ENCODE measurements around the gene SPATA31C2. TPM values are rescaled to one million over a fixed set of nuclear protein-coding genes. Genes with fewer than 3 reads are reported as not detected.
A peak's percentile ranks its signal among the peaks of the same experiment; 100 is the strongest.
"Not testable (repeated sequence)": the region's sequence is repeated elsewhere in the genome, so short reads cannot be mapped to it uniquely, and the experiment has no call there.

Gene SPATA31C2
- total and polyA plus RNA-seq, 5 experiments from 2014 or later = not detected

DNA sequence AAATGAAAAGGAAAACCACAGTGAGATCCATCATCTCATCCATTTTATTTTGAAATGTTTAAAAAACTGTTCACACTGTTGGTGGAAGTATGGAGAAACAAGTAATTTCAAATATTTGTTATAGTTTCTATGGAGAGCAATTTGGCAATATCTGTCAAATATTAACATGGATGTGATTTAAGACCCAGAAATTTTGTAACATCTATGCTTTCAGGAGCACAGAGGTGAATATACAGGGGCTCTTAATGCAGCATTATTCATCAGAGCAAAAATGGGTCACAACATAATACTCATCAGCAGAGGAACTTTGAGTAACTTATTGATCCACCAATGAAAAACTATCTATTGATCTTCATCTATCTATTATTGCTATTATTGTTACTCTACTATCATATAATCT lies 31.4 kb upstream of the SPATA31C2 start:
- ATAC-seq = no peak
- POLR2A ChIA-PET = no interaction called here

DNA sequence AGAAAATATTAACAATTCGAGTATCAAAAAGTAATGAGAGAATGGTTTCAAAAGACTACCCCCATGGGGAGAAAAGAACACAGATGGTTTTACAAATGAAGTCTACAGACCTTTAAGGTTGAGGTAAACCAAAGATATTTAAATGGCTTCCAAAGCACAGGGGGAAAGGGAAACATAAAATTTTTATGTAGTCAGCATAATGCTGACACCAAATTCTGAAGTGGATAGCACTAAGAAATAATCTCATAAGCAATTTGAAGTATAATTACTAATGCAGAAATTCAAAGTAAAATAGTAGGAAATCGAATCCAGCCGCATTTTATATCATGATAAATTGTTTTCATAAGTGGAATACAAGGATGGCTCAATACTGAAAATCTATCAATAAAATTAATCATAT lies 30.3 kb upstream of the SPATA31C2 start:
- Mint-ChIP-seq H3K27me3 (peaks cover 5 to 18% (median 13%) of the 10 kb centered on the region in 5 donors), H3K9me3 (peaks cover 0 to 9% (median 0%) of the 10 kb centered on the region in 9 donors), H3K27ac (no peak overlapping the region), H3K36me3 (no peaks in the 10 kb centered on the region), H3K4me3 (no peak overlapping the region), H3K4me1 (peaks cover 0 to 1% (median 0%) of the 10 kb centered on the region in 4 donors)
- POLR2A ChIA-PET = interaction anchor here (0.7 kb wide), 1 partner anchor 221 kb away, joined by 3 read pairs; no protein-coding TSS in a partner anchor
- no peak for DNase-seq
- ATAC-seq = no peak

More for the DNA sequence above, 31.4 kb upstream of the SPATA31C2 start:
- H3K27ac Mint-ChIP-seq = no peak overlapping the region
- no peaks in the 10 kb centered on the region for H3K36me3 Mint-ChIP-seq
- no peaks in the 10 kb centered on the region for H3K4me1 Mint-ChIP-seq
- peaks cover 0 to 9% (median 0%) of the 10 kb centered on the region in 9 donors for H3K9me3 Mint-ChIP-seq
- H3K4me3 Mint-ChIP-seq = no peak overlapping the region
- no peak for DNase-seq
- H3K27me3 Mint-ChIP-seq = peaks cover 4 to 17% (median 9%) of the 10 kb centered on the region in 5 donors

DNA sequence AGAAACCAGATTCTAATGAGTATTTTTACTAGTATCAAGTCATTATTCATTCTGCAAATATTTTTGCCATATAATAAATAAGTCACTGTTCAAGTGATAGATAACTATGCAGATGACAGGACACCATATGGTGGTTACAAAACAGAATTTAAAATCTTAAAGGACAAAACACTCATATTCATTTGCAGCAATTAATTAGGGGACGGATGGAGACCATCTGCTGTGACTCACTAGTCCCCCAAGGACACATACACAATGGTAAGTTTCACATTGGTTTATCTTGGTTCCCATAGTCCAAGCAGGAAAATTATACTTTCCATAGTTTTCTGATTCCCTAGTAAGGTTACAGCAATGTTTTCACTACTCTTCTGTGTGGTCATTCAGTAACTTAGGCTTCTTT lies 28.4 kb upstream of the SPATA31C2 start:
- no peak overlapping the region for H3K4me3 Mint-ChIP-seq
- H3K27me3 Mint-ChIP-seq = peaks cover 8 to 23% (median 13%) of the 10 kb centered on the region in 5 donors
- H3K9me3 Mint-ChIP-seq = peaks cover 0 to 9% (median 0%) of the 10 kb centered on the region in 9 donors
- H3K4me1 Mint-ChIP-seq = peaks cover 0 to 2% (median 0%) of the 10 kb centered on the region in 4 donors
- no peak overlapping the region for H3K27ac Mint-ChIP-seq
- no peaks in the 10 kb centered on the region for H3K36me3 Mint-ChIP-seq
- ATAC-seq = no peak
- no peak for DNase-seq
- POLR2A ChIA-PET = no interaction called here

DNA sequence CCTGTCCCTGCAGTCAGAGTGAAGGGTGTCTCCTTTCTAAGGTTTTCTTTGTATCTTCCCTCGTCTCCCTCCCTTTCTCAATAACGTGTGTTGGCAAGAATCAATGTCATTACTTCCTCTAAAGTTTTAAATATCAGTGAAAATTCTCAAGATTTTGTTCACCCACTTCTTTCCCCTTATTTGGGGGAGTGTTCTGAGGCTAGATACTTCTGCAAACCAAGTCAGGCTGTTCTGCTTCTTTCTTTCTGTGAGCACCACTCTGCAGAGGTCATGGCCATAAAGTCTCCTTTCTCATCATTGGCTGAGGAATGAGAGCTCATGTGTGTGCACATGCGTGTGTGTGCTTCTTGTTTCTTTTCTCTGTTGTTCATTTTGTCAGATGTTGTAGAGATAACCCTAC lies 26.6 kb upstream of the SPATA31C2 start:
- Mint-ChIP-seq H3K36me3 (no peaks in the 10 kb centered on the region), H3K4me1 (peaks cover 0 to 2% (median 0%) of the 10 kb centered on the region in 4 donors), H3K27me3 (peaks cover 15 to 37% (median 29%) of the 10 kb centered on the region in 5 donors), H3K4me3 (no peak overlapping the region), H3K27ac (no peak overlapping the region), H3K9me3 (peaks cover 0 to 9% (median 0%) of the 10 kb centered on the region in 9 donors)
- ATAC-seq (no peak), DNase-seq (no peak)
- POLR2A ChIA-PET = no interaction called here

- POLR2A ChIA-PET = no interaction called here
- H3K27me3 Mint-ChIP-seq = peaks cover 15 to 56% (median 38%) of the 10 kb centered on the region in 5 donors
- no peaks in the 10 kb centered on the region for H3K36me3 Mint-ChIP-seq
- peaks cover 0 to 4% (median 0%) of the 10 kb centered on the region in 9 donors for H3K9me3 Mint-ChIP-seq
- DNase-seq = no peak
- H3K27ac Mint-ChIP-seq = no peak overlapping the region
- H3K4me3 Mint-ChIP-seq = no peak overlapping the region
- no peak for ATAC-seq
- peaks cover 0 to 2% (median 0%) of the 10 kb centered on the region in 4 donors for H3K4me1 Mint-ChIP-seq
Observed at GRCh38 chr9:88161144-88161543, 22.9 kb upstream of the SPATA31C2 start.

DNA sequence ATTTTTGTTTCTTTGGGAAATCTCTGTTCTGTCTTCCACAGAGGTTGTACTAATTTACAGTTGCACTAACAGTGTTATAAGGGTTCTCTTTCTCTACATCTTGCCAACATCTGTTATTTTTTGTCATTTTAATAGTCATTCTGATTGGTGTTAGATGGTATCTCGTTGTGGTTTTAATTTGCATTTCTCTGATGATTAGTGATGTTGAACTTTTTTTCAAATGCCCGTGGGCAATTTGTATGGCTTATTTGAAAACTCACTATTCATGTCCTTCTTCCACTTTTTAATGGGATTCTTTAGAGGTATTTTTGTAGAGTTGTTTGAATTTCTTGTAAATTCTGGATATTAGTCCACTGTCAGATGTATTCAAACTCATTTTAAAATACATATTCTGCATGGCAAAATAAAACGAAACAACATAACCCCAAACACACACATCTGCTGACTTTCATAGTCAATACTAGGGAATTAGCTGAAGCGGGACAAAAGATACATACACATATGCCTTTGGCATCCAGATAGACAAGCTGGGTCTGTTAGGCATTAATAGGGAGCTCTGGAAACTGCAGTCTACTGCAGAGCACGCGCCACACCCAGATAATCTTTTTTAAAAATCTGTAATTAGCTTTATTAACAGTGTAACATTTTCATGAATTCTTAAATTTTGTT lies 5.8 kb upstream of the SPATA31C2 start:
- DNase-seq = no peak
- Mint-ChIP-seq H3K36me3 (no peaks in the 10 kb centered on the region), H3K4me1 (peaks cover 0 to 2% (median 0%) of the 10 kb centered on the region in 4 donors), H3K27ac (no peak overlapping the region), H3K9me3 (peaks cover 0 to 9% (median 0%) of the 10 kb centered on the region in 9 donors), H3K27me3 (peaks cover 17 to 34% (median 28%) of the 10 kb centered on the region in 5 donors), H3K4me3 (no peak overlapping the region)
- POLR2A ChIA-PET = no interaction called here
- no peak for ATAC-seq

DNA sequence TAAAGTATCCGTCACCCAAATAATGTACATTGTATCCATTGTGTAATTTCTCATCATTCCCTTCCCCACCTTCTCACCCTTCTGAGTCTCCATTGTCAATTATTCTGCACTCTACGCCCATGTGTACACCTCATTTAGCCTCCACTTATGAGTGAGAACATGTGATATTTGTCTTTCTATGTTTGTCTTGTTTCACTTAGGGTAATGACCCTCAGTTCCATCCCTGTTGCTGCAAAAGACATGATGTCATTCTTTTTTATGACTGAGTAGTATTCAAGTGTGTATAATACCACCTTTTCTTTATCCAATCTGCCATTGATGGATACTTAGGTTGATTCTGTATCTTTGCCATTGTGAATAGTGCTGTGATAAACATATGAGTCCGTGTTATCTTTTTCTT lies 4.9 kb upstream of the SPATA31C2 start:
- H3K27me3 Mint-ChIP-seq = peaks cover 16 to 34% (median 23%) of the 10 kb centered on the region in 5 donors
- H3K4me1 Mint-ChIP-seq = peaks cover 0 to 2% (median 0%) of the 10 kb centered on the region in 4 donors
- no peak for DNase-seq
- H3K36me3 Mint-ChIP-seq = no peaks in the 10 kb centered on the region
- ATAC-seq = no peak
- POLR2A ChIA-PET = no interaction called here
- no peak overlapping the region for H3K4me3 Mint-ChIP-seq
- H3K9me3 Mint-ChIP-seq = peaks cover 0 to 9% (median 0%) of the 10 kb centered on the region in 9 donors
- no peak overlapping the region for H3K27ac Mint-ChIP-seq

- H3K4me1 Mint-ChIP-seq, POLR2A ChIA-PET, H3K27ac Mint-ChIP-seq, H3K9me3 Mint-ChIP-seq, H3K36me3 Mint-ChIP-seq, ATAC-seq: not testable (repeated sequence)
- Mint-ChIP-seq H3K4me3 (peak overlapping the region in 1 of 10 donors; percentile 36), H3K27me3 (peaks cover 0 to 10% (median 2%) of the 10 kb centered on the region in 5 donors)
- DNase-seq = peak in 1 of 10 donors; percentile 43
Observed at GRCh38 chr9:88133552-88133951, 4.7 kb downstream of the SPATA31C2 start.

- H3K4me3 Mint-ChIP-seq, H3K27ac Mint-ChIP-seq, ATAC-seq, H3K9me3 Mint-ChIP-seq, DNase-seq, H3K4me1 Mint-ChIP-seq, H3K36me3 Mint-ChIP-seq, POLR2A ChIA-PET: not testable (repeated sequence)
- peaks cover 0 to 10% (median 2%) of the 10 kb centered on the region in 5 donors for H3K27me3 Mint-ChIP-seq
Observed at GRCh38 chr9:88129556-88129955, 8.7 kb downstream of the SPATA31C2 start.

GRCh38 chr9:88127700-88128300 lies 10.5 kb downstream of the SPATA31C2 start:
- POLR2A ChIA-PET, ATAC-seq, H3K36me3 Mint-ChIP-seq, H3K4me3 Mint-ChIP-seq, H3K4me1 Mint-ChIP-seq, H3K27ac Mint-ChIP-seq, DNase-seq, H3K9me3 Mint-ChIP-seq: not testable (repeated sequence)
- peaks cover 0 to 10% (median 2%) of the 10 kb centered on the region in 5 donors for H3K27me3 Mint-ChIP-seq

- POLR2A ChIA-PET, ATAC-seq, H3K27me3 Mint-ChIP-seq, H3K4me3 Mint-ChIP-seq, H3K36me3 Mint-ChIP-seq, DNase-seq, H3K4me1 Mint-ChIP-seq, H3K9me3 Mint-ChIP-seq, H3K27ac Mint-ChIP-seq: not testable (repeated sequence)
Observed at GRCh38 chr9:88123413-88123812, 14.9 kb downstream of the SPATA31C2 start.

DNA sequence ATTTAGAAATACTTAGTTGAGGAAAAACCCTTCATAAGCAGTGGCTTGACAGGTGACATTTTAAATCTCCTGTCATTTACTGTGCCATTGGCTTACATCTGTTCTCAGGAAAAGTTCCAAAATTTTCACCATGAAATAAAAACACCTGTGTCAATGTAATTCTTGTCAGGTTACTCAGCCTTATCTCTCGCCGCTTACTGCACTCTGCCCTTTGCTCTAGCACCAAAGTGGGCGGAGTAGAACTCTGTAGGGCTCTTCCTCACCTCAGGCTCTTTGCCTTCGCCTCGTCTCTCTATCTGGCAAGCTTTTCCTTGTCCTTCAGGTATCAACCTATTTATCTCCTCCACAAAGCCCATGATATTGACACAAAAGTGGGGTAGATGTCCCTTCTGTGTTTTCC lies 20.2 kb downstream of the SPATA31C2 start:
- DNase-seq, POLR2A ChIA-PET, ATAC-seq, H3K9me3 Mint-ChIP-seq, H3K4me3 Mint-ChIP-seq, H3K36me3 Mint-ChIP-seq, H3K4me1 Mint-ChIP-seq, H3K27ac Mint-ChIP-seq: not testable (repeated sequence)
- H3K27me3 Mint-ChIP-seq = peaks cover 0 to 13% (median 5%) of the 10 kb centered on the region in 5 donors

DNA sequence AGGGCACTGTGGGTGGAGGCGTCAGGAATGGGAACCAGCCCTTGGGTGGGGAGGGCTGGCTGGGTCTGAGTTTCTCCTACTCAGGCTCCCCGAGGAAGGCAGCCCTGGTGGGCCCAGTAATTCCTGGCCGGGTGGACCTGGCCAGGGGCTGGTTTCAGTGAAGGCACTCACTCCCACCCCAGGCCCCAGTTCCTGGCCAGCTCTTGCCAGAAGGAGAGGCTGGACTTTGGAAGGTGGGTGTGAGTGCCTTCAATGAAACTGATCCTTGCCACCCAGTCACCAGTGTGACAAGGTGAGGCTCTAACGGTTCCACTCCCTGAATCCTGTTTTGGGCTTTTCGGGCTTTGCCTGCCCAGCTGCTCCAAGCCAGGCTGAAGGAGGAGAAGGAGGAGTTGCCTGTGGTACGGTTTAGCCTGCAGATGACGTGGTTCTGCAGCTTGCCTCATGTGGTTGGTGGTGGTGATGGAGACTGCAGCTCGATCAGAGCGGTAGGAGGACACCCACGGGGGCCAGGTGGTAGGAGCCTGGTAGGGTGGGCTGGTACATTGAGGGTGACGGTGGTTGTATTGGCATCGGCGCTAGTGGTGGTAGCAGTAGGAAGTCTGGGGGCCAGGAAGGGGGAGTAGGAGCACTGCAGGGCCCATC lies 23.2 kb downstream of the SPATA31C2 start:
- H3K27ac Mint-ChIP-seq, H3K4me3 Mint-ChIP-seq, DNase-seq, H3K4me1 Mint-ChIP-seq, H3K36me3 Mint-ChIP-seq, POLR2A ChIA-PET, ATAC-seq, H3K9me3 Mint-ChIP-seq: not testable (repeated sequence)
- H3K27me3 Mint-ChIP-seq = peaks cover 0 to 16% (median 7%) of the 10 kb centered on the region in 5 donors
